Measurements from ENCODE around the gene CLCN1.
"Not testable (repeated sequence)": the region's sequence is repeated elsewhere in the genome, so short reads cannot be mapped to it uniquely, and the experiment has no call there.

The CLCN1 gene

GRCh38 chr7:143315776-143316175 is at the start of gene CLCN1:
Gene CLCN1, plus strand, starts transcription at chr7:143316111. Its CDS starts 102 bp downstream, at chr7:143316213.
- no peak for DNase-seq (ENCODE audit: low spot score)

GRCh38 chr7:143269251-143269650 is 46.7 kb upstream of the CLCN1 start:
- no peak for DNase-seq (ENCODE audit: low spot score)

GRCh38 chr7:143271240-143271639 is 44.7 kb upstream of the CLCN1 start:
- DNase-seq (ENCODE audit: low spot score): no peak

- DNase-seq (ENCODE audit: low spot score): no peak
Measured at GRCh38 chr7:143272871-143273270, 43.0 kb upstream of the CLCN1 start.

- peak; percentile 69 for DNase-seq (ENCODE audit: low spot score)
Measured at GRCh38 chr7:143279186-143280098, 36.5 kb upstream of the CLCN1 start.

- no peak for DNase-seq (ENCODE audit: low spot score)
Measured at GRCh38 chr7:143280160-143280559, 35.8 kb upstream of the CLCN1 start.

- DNase-seq (ENCODE audit: low spot score): no peak
Measured at GRCh38 chr7:143280566-143280965, 35.3 kb upstream of the CLCN1 start.

GRCh38 chr7:143281529-143281928 is 34.4 kb upstream of the CLCN1 start:
- no peak for DNase-seq (ENCODE audit: low spot score)

- DNase-seq (ENCODE audit: low spot score): no peak
Measured at GRCh38 chr7:143282124-143282523, 33.8 kb upstream of the CLCN1 start.

GRCh38 chr7:143283381-143283780 is 32.5 kb upstream of the CLCN1 start:
- no peak for DNase-seq (ENCODE audit: low spot score)

- no peak for DNase-seq (ENCODE audit: low spot score)
Measured at GRCh38 chr7:143284591-143285469, 31.1 kb upstream of the CLCN1 start, which contains the start of gene TMEM139. Gene TMEM139, plus strand, starts transcription at chr7:143284958. Its CDS starts 1,000 bp downstream, at chr7:143285958.

GRCh38 chr7:143285470-143285778 is 30.5 kb upstream of the CLCN1 start:
- no peak for DNase-seq (ENCODE audit: low spot score)

- DNase-seq (ENCODE audit: low spot score): no peak
Measured at GRCh38 chr7:143285806-143286521, 29.9 kb upstream of the CLCN1 start.

- no peak for DNase-seq (ENCODE audit: low spot score)
Measured at GRCh38 chr7:143286522-143286890, 29.4 kb upstream of the CLCN1 start.

GRCh38 chr7:143287339-143287934 is 28.5 kb upstream of the CLCN1 start:
- no peak for DNase-seq (ENCODE audit: low spot score)

- DNase-seq (ENCODE audit: low spot score): peak; percentile 100
Measured at GRCh38 chr7:143287935-143288826, 27.7 kb upstream of the CLCN1 start, which contains the start of gene CASP2. Gene CASP2, plus strand, starts transcription at chr7:143288351. Its CDS starts 105 bp downstream, at chr7:143288456.

GRCh38 chr7:143288836-143289235 is 27.1 kb upstream of the CLCN1 start:
- DNase-seq (ENCODE audit: low spot score): peak; percentile 53

GRCh38 chr7:143289421-143289820 is 26.5 kb upstream of the CLCN1 start:
- DNase-seq (ENCODE audit: low spot score): no peak

GRCh38 chr7:143289888-143290287 is 26.0 kb upstream of the CLCN1 start:
- not testable (repeated sequence) for DNase-seq (ENCODE audit: low spot score)

GRCh38 chr7:143290293-143290692 is 25.6 kb upstream of the CLCN1 start:
- DNase-seq (ENCODE audit: low spot score): no peak

- DNase-seq (ENCODE audit: low spot score): no peak
Measured at GRCh38 chr7:143292876-143293275, 23.0 kb upstream of the CLCN1 start.

All from GM03348 (cell line).